OCI-LY3 (cell line): ENCODE data around the gene AP3S2.
"Not testable (repeated sequence)": the region's sequence is repeated elsewhere in the genome, so short reads cannot be mapped to it uniquely, and the experiment has no call there.

Source experiments
- CTCF ChIP-seq: fragments of 200-600, 300-600 bp; sonication (generic); IDR thresholded peaks from 2 replicates; pipeline ENCODE4 v1.5.1; 2014; ENCODE audit warnings: antibody characterized with exemption, low read length, low read depth
- EZH2phosphoT487 ChIP-seq: fragments of 200-600 bp; shearing (Covaris generic); IDR thresholded peaks from 2 replicates; pipeline ENCODE4 v1.6.1; 2018; ENCODE audit warnings: antibody characterized with exemption, mixed run types, low read depth

GRCh38 chr15:89869490-89869889 is 24.3 kb downstream of the AP3S2 start:
- not testable (repeated sequence) for TF ChIP-seq CTCF, EZH2phosphoT487
